GM23248 (cell line): ENCODE measurements around the gene CCDC78. TPM values are rescaled to one million over a fixed set of nuclear protein-coding genes. Genes with fewer than 3 reads are reported as not detected.

Experiments used
- DNase-seq: peaks from one replicate; pipeline ENCODE4 v3.0.0-alpha.2; 2015
- H2AFZ ChIP-seq: fragments of 200-600 bp; sonication (generic); 2 replicates; pipeline ENCODE4 v1.6.1; 2016; ENCODE audit warnings: antibody characterized with exemption
- H3F3A ChIP-seq: fragments of 200-600 bp; sonication (generic); 2 replicates; pipeline ENCODE4 v1.6.1; 2016; ENCODE audit warnings: mild to moderate bottlenecking, antibody characterized with exemption, mixed run types; ENCODE audit not compliant: insufficient read depth
- H3K27ac ChIP-seq: fragments of 200-600 bp; sonication (generic); 2 replicates; pipeline ENCODE4 v1.5.1; 2016; ENCODE audit warnings: mild to moderate bottlenecking
- H3K27me3 ChIP-seq: fragments of 200-600 bp; sonication (generic); replicated peaks from 2 replicates; pipeline ENCODE4 v1.6.1; 2016; ENCODE audit warnings: mild to moderate bottlenecking; ENCODE audit not compliant: insufficient read depth
- H3K36me3 ChIP-seq: fragments of 200-600 bp; sonication (generic); 2 replicates; pipeline ENCODE4 v1.6.1; 2016; ENCODE audit warnings: low read depth, mild to moderate bottlenecking
- H3K4me1 ChIP-seq: fragments of 200-600 bp; sonication (generic); 2 replicates; pipeline ENCODE4 v1.6.1; 2016; ENCODE audit warnings: mild to moderate bottlenecking; ENCODE audit not compliant: insufficient read depth
- H3K4me2 ChIP-seq: fragments of 200-600 bp; sonication (generic); one replicate; pipeline ENCODE4 v1.6.1; 2016; ENCODE audit warnings: mild to moderate bottlenecking; ENCODE audit not compliant: unreplicated experiment
- H3K4me3 ChIP-seq: fragments of 200-600 bp; sonication (generic); 2 replicates; pipeline ENCODE4 v1.5.1; 2016; ENCODE audit warnings: mild to moderate bottlenecking
- H3K79me2 ChIP-seq: fragments of 200-600 bp; sonication (generic); 2 replicates; pipeline ENCODE4 v1.6.1; 2016; ENCODE audit warnings: mild to moderate bottlenecking; ENCODE audit not compliant: insufficient read depth
- H3K9ac ChIP-seq: fragments of 200-600 bp; sonication (generic); 2 replicates; pipeline ENCODE4 v1.6.1; 2016; ENCODE audit warnings: mild to moderate bottlenecking
- H3K9me2 ChIP-seq: fragments of 200-600 bp; sonication (generic); 2 replicates; pipeline ENCODE4 v1.6.1; 2016; ENCODE audit warnings: mixed run types, mild to moderate bottlenecking, moderate library complexity; ENCODE audit not compliant: insufficient read depth
- H3K9me3 ChIP-seq: fragments of 200-600 bp; sonication (generic); one replicate; pipeline ENCODE4 v1.6.1; 2017; ENCODE audit warnings: low read depth
- H4K20me1 ChIP-seq: fragments of 200-600 bp; sonication (generic); 2 replicates; pipeline ENCODE4 v1.6.0; 2016; ENCODE audit not compliant: insufficient read depth
- EZH2 ChIP-seq: fragments of 200-600 bp; sonication (generic); IDR thresholded peaks from 2 replicates; pipeline ENCODE4 v1.6.1; 2018; ENCODE audit warnings: antibody characterized with exemption, mild to moderate bottlenecking; ENCODE audit not compliant: insufficient read depth, poor library complexity, severe bottlenecking
- EZH2phosphoT487 ChIP-seq: fragments of 200-600 bp; sonication (generic); IDR thresholded peaks from 2 replicates; pipeline ENCODE4 v1.6.1; 2018; ENCODE audit warnings: antibody characterized with exemption, moderate library complexity, mild to moderate bottlenecking, low read depth; ENCODE audit not compliant: insufficient read depth
- WGBS, 2 experiments: methylation state at CpG; one replicate each; pipeline ENCODE4 v1.1.6; 2015 to 2017; ENCODE audit warnings: low lambda C conversion rate in 2 of 2, low coverage in 1 of 2; ENCODE audit errors: missing lambda C conversion rate in 2 of 2; 5-methylcytosine and 5-hydroxymethylcytosine counted together
- in situ Hi-C: fragments of 300-500 bp; cut with MboI; formaldehyde crosslinking; loops from 2 replicates; pipeline ENCODE4 v1.15.0; 2020
- polyA plus RNA-seq: library from polyadenylated mRNA; unstranded; fragments of >200 nt; fragmentation: Nextera tagmentation; extraction: Ambion mirVana; gene quantifications from 2 replicates; pipeline ENCODE4 v1.2.1, GENCODE V29; 2016
- total RNA-seq: library from RNA; depleted of rRNA; stranded (reverse); fragments of >200 nt; shearing (Covaris generic); gene quantifications from 2 replicates; pipeline ENCODE4 v1.2.3, GENCODE V29; 2014

CCDC78 gene
- total and polyA plus RNA-seq, 2 experiments from 2014 or later: 0.78 to 9.5 TPM

- no peak for DNase-seq
- H3K27ac ChIP-seq: no peak overlapping the region
- H3K79me2 ChIP-seq: peaks cover 9% of the 10 kb centered on the region
- 90 to 91% methylated on average over 20 to 21 of the region's 21 CpGs for WGBS, 2 experiments
- H3K9me3 ChIP-seq: no peaks in the 10 kb centered on the region
- 0 out of 2 replicates have a peak, but pooled peaks cover 3% of the 10 kb centered on the region for H3F3A ChIP-seq
- peaks cover 3% of the 10 kb centered on the region for H3K4me1 ChIP-seq
- no peaks in the 10 kb centered on the region for H3K9me2 ChIP-seq
- no peaks in the 10 kb centered on the region for H3K27me3 ChIP-seq
- H3K9ac ChIP-seq: no peak overlapping the region
- TF ChIP-seq EZH2phosphoT487 (no peak), EZH2 (no peak)
- no peak overlapping the region for H3K4me3 ChIP-seq
- no peak overlapping the region for H2AFZ ChIP-seq
- in situ Hi-C loops: no loop called here
- no peak overlapping the region for H3K4me2 ChIP-seq
- H4K20me1 ChIP-seq: no peaks in the 10 kb centered on the region
- H3K36me3 ChIP-seq: no peaks in the 10 kb centered on the region
Observed at GRCh38 chr16:676565-676902, 49.7 kb downstream of the CCDC78 start.

- Histone ChIP-seq H3K9me2 (no peaks in the 10 kb centered on the region), H4K20me1 (no peaks in the 10 kb centered on the region), H3K9me3 (no peaks in the 10 kb centered on the region), H3K79me2 (peaks cover 4% of the 10 kb centered on the region), H3K27ac (no peak overlapping the region), H3F3A (no peaks in the 10 kb centered on the region), H3K4me2 (peak overlapping the region; percentile 79), H2AFZ (no peak overlapping the region), H3K4me3 (peak overlapping the region; percentile 68), H3K4me1 (no peaks in the 10 kb centered on the region), H3K9ac (0 out of 2 replicates have a peak overlapping the region, but pooled peaks have one; percentile 57), H3K27me3 (no peaks in the 10 kb centered on the region), H3K36me3 (no peaks in the 10 kb centered on the region)
- no peak for DNase-seq
- TF ChIP-seq EZH2phosphoT487 (no peak), EZH2 (no peak)
- 41 to 43% methylated on average over 20 to 23 of the region's 25 CpGs for WGBS, 2 experiments
- in situ Hi-C loops: no loop called here
Observed at GRCh38 chr16:675884-676564, 50.2 kb downstream of the CCDC78 start.

GRCh38 chr16:674968-675883 is 51.0 kb downstream of the CCDC78 start, which contains the start of gene RHBDL1:
Gene RHBDL1 (plus strand): TSS chr16:675671. CDS start chr16:675791, 120 bp downstream.
- in situ Hi-C loops: no loop called here
- H3K27ac ChIP-seq: no peak within 1 kb of the TSS
- H3K27me3 ChIP-seq: no peaks in the 10 kb centered on the region
- peak; percentile 64 for DNase-seq
- no peaks in the 10 kb centered on the region for H3K4me1 ChIP-seq
- H2AFZ ChIP-seq: no peak within 1 kb of the TSS
- H3F3A ChIP-seq: no peaks in the 10 kb centered on the region
- peaks cover 2% of the 10 kb centered on the region for H3K79me2 ChIP-seq
- H3K4me2 ChIP-seq: peak within 1 kb of the TSS; percentile 79
- no peaks in the 10 kb centered on the region for H3K9me3 ChIP-seq
- no peaks in the 10 kb centered on the region for H4K20me1 ChIP-seq
- H3K4me3 ChIP-seq: peak within 1 kb of the TSS; percentile 68
- H3K9me2 ChIP-seq: no peaks in the 10 kb centered on the region
- H3K36me3 ChIP-seq: no peaks in the 10 kb centered on the region
- TF ChIP-seq EZH2 (no peak), EZH2phosphoT487 (no peak)
- 12 to 15% methylated on average over 39 to 50 of the region's 73 CpGs for WGBS, 2 experiments
- peak within 1 kb of the TSS; percentile 57; the same call in 1 of the 2 replicates for H3K9ac ChIP-seq

DNA sequence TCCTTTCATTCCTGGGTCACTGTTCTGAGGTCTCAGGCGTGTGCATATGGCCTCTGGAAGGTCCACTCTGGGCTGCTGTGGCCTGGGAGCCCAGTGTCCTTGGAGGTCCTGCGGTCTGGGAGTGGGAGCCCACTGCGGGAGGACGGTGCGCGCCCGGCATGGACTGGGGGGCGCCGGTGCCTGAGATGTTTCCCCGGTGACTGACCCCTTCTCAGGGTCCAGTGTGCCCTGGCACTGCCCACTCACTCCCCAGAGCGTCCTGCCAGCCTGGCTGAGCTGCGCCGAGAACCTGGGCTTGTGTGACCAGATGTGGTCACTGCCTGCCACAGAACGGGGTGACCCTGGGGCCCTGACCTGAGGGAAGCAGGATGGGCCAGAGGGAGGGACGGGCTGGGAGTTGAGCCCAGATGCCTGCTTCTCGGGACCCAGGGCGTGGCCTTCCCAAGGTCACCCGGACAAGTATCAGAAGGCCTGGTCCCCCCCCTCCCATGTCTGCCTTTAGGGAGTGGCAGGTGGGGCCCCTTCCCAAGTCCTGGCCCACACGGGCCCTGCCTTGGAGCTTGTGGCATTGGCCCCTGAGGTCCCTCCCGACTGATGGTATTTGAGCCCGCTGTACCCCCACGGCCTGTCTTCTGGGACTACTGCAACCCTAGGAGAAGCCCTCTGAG is 51.9 kb downstream of the CCDC78 start:
- Histone ChIP-seq H3K27ac (no peak overlapping the region), H3K9me2 (no peaks in the 10 kb centered on the region), H4K20me1 (no peaks in the 10 kb centered on the region), H3K4me2 (no peak overlapping the region), H2AFZ (no peak overlapping the region), H3K79me2 (peaks cover 10% of the 10 kb centered on the region), H3K9ac (no peak overlapping the region), H3K9me3 (no peaks in the 10 kb centered on the region), H3K4me1 (no peaks in the 10 kb centered on the region; the same call in 1 of the 2 replicates), H3K27me3 (no peaks in the 10 kb centered on the region), H3K36me3 (no peaks in the 10 kb centered on the region), H3F3A (no peaks in the 10 kb centered on the region), H3K4me3 (no peak overlapping the region)
- DNase-seq: no peak
- WGBS, 2 experiments: 82 to 83% methylated on average over 22 of the region's 22 CpGs
- no peak for TF ChIP-seq EZH2phosphoT487
- no peak for TF ChIP-seq EZH2
- in situ Hi-C loops: no loop called here
